Smooth muscle cell of the brain vasculature (primary cell): ENCODE data around the gene PLPP1.

Source experiments
- DNase-seq: peaks from one replicate; pipeline ENCODE4 v3.0.0-alpha.2; 2012; ENCODE audit warnings: low read depth, low spot score

Gene PLPP1

GRCh38 chr5:55409775-55410174 is 125.0 kb downstream of the PLPP1 start:
- DNase-seq = no peak

GRCh38 chr5:55407984-55408383 is 126.8 kb downstream of the PLPP1 start:
- DNase-seq = no peak

- peak; percentile 32 for DNase-seq
These were observed 127.6 kb downstream of the PLPP1 start for GRCh38 chr5:55407059-55407684.

- DNase-seq = no peak
These were observed 128.5 kb downstream of the PLPP1 start for GRCh38 chr5:55406292-55406691.

- DNase-seq = no peak
These were observed 132.6 kb downstream of the PLPP1 start for GRCh38 chr5:55402199-55402598.

- no peak for DNase-seq
These were observed 141.1 kb downstream of the PLPP1 start for GRCh38 chr5:55393501-55394175.

- no peak for DNase-seq
These were observed 142.1 kb downstream of the PLPP1 start for GRCh38 chr5:55392669-55393068.

GRCh38 chr5:55391707-55392106 is 143.1 kb downstream of the PLPP1 start:
- no peak for DNase-seq

- no peak for DNase-seq
These were observed 146.9 kb downstream of the PLPP1 start for GRCh38 chr5:55387865-55388264.

GRCh38 chr5:55386356-55386755 is 148.4 kb downstream of the PLPP1 start:
- DNase-seq = no peak

- no peak for DNase-seq
These were observed 148.9 kb downstream of the PLPP1 start for GRCh38 chr5:55385846-55386245.

- no peak for DNase-seq
These were observed 149.5 kb downstream of the PLPP1 start for GRCh38 chr5:55385227-55385626.

- no peak for DNase-seq
These were observed 150.7 kb downstream of the PLPP1 start for GRCh38 chr5:55384072-55384471.

GRCh38 chr5:55383254-55383653 is 151.5 kb downstream of the PLPP1 start:
- no peak for DNase-seq

GRCh38 chr5:55377810-55378209 is 157.0 kb downstream of the PLPP1 start:
- DNase-seq = no peak
